Karpas-422 (cell line): Measurements from ENCODE around the gene ATP10B. TPM values are rescaled to one million over a fixed set of nuclear protein-coding genes. Genes with fewer than 3 reads are reported as not detected.
"Not testable (repeated sequence)": the region's sequence is repeated elsewhere in the genome, so short reads cannot be mapped to it uniquely, and the experiment has no call there.

Source experiments
- DNase-seq: peaks from one replicate; pipeline ENCODE4 v3.0.0-alpha.2; 2015
- H2AFZ ChIP-seq: fragments of 200-600 bp; sonication (generic); 2 replicates; pipeline ENCODE4 v1.6.1; 2014; ENCODE audit warnings: antibody characterized with exemption, low read length, mixed read lengths
- H3K27ac ChIP-seq: fragments of 200-600 bp; sonication (generic); 2 replicates; pipeline ENCODE4 v1.5.1; 2014; ENCODE audit warnings: mild to moderate bottlenecking, low read length, moderate library complexity
- H3K27me3 ChIP-seq: fragments of 200-600 bp; sonication (generic); 2 replicates; pipeline ENCODE4 v1.6.1; 2014; ENCODE audit warnings: low read length, mixed read lengths
- H3K36me3 ChIP-seq: fragments of 200-600 bp; sonication (generic); 2 replicates; pipeline ENCODE4 v1.6.1; 2014; ENCODE audit warnings: low read length, mixed read lengths; ENCODE audit not compliant: insufficient read depth
- H3K4me1 ChIP-seq: fragments of 200-600 bp; sonication (generic); 2 replicates; pipeline ENCODE4 v1.6.1; 2014; ENCODE audit warnings: mild to moderate bottlenecking, low read length, mixed read lengths
- H3K4me2 ChIP-seq: fragments of 200-600 bp; sonication (generic); 2 replicates; pipeline ENCODE4 v1.6.1; 2014; ENCODE audit warnings: low read length, low read depth, mild to moderate bottlenecking; ENCODE audit not compliant: poor library complexity, severe bottlenecking
- H3K4me3 ChIP-seq: fragments of 200-600 bp; sonication (generic); 2 replicates; pipeline ENCODE4 v1.5.1; 2014; ENCODE audit warnings: mild to moderate bottlenecking, antibody characterized with exemption, low read length, mixed read lengths
- H3K79me2 ChIP-seq: fragments of 200-600 bp; sonication (generic); 2 replicates; pipeline ENCODE4 v1.6.1; 2014; ENCODE audit warnings: mild to moderate bottlenecking, low read length, mixed read lengths
- H3K9ac ChIP-seq: fragments of 200-600 bp; sonication (generic); 2 replicates; pipeline ENCODE4 v1.6.0; 2014; ENCODE audit warnings: low read length
- H3K9me2 ChIP-seq: fragments of 200-600 bp; sonication (generic), shearing (Covaris generic); replicated peaks from 2 replicates; pipeline ENCODE4 v1.6.0; 2014; ENCODE audit warnings: mild to moderate bottlenecking, low read length, moderate library complexity; ENCODE audit not compliant: insufficient read depth
- H3K9me3 ChIP-seq: fragments of 300-700, 200-600 bp; sonication (generic); 2 replicates; pipeline ENCODE4 v1.6.1; 2014; ENCODE audit warnings: low read length, mixed read lengths
- H4K20me1 ChIP-seq: fragments of 200-600 bp; sonication (generic); 2 replicates; pipeline ENCODE4 v1.6.1; 2014; ENCODE audit warnings: mild to moderate bottlenecking, antibody characterized with exemption, low read length, low read depth; ENCODE audit not compliant: insufficient read depth
- total RNA-seq: library from RNA; depleted of rRNA; stranded (reverse); fragments of >200 nt; shearing (Covaris generic); gene quantifications from 2 replicates; pipeline ENCODE4 v1.2.3, GENCODE V29; 2014; ENCODE audit warnings: low replicate concordance

ATP10B gene
- total RNA-seq, 1 experiment from 2014 or later = not detected

GRCh38 chr5:160743027-160743426 lies 109.0 kb downstream of the ATP10B start:
- H3K27me3 ChIP-seq = no peaks in the 10 kb centered on the region
- H3K9ac ChIP-seq = no peak overlapping the region
- H3K4me1 ChIP-seq = no peaks in the 10 kb centered on the region
- no peak overlapping the region for H3K4me2 ChIP-seq
- no peak for DNase-seq
- no peaks in the 10 kb centered on the region for H3K36me3 ChIP-seq
- no peaks in the 10 kb centered on the region for H3K9me3 ChIP-seq
- H3K27ac ChIP-seq = no peak overlapping the region
- no peaks in the 10 kb centered on the region for H4K20me1 ChIP-seq
- no peak overlapping the region for H2AFZ ChIP-seq
- H3K9me2 ChIP-seq = no peaks in the 10 kb centered on the region
- H3K4me3 ChIP-seq = no peak overlapping the region
- no peaks in the 10 kb centered on the region for H3K79me2 ChIP-seq

GRCh38 chr5:160742446-160742845 lies 109.6 kb downstream of the ATP10B start:
- Histone ChIP-seq H3K9me2 (no peaks in the 10 kb centered on the region), H3K27ac (no peak overlapping the region), H4K20me1 (no peaks in the 10 kb centered on the region), H3K4me1 (no peaks in the 10 kb centered on the region), H3K9me3 (no peaks in the 10 kb centered on the region), H3K79me2 (no peaks in the 10 kb centered on the region), H3K9ac (no peak overlapping the region), H3K4me3 (no peak overlapping the region), H2AFZ (no peak overlapping the region), H3K36me3 (no peaks in the 10 kb centered on the region), H3K4me2 (no peak overlapping the region), H3K27me3 (no peaks in the 10 kb centered on the region)
- no peak for DNase-seq

DNA sequence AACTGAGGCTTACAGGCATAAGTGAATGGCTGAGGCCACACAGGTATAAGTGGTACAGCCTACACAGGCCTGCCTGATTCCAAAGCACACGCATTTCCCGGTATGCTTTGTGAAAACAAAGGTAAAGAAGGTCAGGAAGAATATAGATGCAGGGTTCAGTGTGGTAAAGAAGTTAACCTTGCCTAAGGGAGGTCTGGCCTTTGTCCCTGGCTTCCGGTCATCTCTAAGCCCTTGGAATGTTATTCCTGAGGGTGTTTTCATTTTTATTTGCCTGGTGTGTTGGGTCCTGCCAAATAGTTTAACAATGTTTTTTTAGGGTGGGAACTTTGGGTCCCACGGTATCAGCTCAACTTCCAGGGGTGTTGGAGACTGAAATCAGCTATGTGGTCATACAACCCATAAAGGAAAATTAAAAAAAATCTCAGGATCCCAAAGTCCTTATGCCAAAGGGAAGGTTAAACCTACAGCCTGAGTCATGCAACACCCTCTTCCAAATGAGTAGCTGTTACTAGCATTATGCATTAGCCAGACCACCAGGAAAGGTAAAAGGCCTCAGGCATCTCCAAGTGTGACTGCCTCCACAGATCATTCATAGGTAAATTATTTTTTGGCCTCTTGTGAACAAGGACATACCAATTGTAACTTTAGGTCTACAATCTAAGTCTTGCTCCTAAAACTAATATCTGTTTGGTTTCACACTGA lies 124.6 kb downstream of the ATP10B start:
- H3K9ac ChIP-seq = no peak overlapping the region
- H4K20me1 ChIP-seq = no peaks in the 10 kb centered on the region
- no peaks in the 10 kb centered on the region for H3K27me3 ChIP-seq
- no peak overlapping the region for H3K27ac ChIP-seq
- no peak overlapping the region for H2AFZ ChIP-seq
- no peak overlapping the region for H3K4me3 ChIP-seq
- H3K9me3 ChIP-seq = no peaks in the 10 kb centered on the region
- H3K9me2 ChIP-seq = no peaks in the 10 kb centered on the region
- H3K79me2 ChIP-seq = no peaks in the 10 kb centered on the region
- no peaks in the 10 kb centered on the region for H3K36me3 ChIP-seq
- no peak for DNase-seq
- no peaks in the 10 kb centered on the region for H3K4me1 ChIP-seq
- no peak overlapping the region for H3K4me2 ChIP-seq

- no peak for DNase-seq
- Histone ChIP-seq H4K20me1 (no peaks in the 10 kb centered on the region), H3K27me3 (no peaks in the 10 kb centered on the region), H3K4me3 (no peak overlapping the region), H3K4me2 (no peak overlapping the region), H3K4me1 (no peaks in the 10 kb centered on the region), H3K27ac (no peak overlapping the region), H3K9ac (no peak overlapping the region), H3K79me2 (no peaks in the 10 kb centered on the region), H2AFZ (no peak overlapping the region), H3K9me3 (no peaks in the 10 kb centered on the region), H3K36me3 (no peaks in the 10 kb centered on the region), H3K9me2 (no peaks in the 10 kb centered on the region)
Measured at GRCh38 chr5:160726721-160727120, 125.3 kb downstream of the ATP10B start.

DNA sequence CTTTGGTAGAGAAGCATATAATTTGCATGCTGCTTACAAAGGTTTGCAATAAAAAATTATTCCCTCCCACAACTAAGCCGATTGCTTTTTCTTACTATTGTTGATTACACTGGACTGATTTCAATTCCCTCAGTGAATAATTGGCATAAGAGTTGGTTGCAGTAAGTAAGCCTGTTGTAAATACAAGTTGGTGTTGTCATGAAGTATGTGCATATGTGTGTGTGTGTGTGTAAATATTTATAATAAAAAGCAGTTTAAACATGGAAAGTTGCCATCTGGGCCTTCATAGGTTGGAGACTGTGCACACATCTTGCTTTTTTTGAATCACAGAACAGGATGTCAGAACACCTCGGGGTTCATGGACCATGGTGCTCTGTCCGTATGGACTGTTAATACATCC lies 131.2 kb downstream of the ATP10B start:
- no peak for DNase-seq
- no peaks in the 10 kb centered on the region for H3K9me2 ChIP-seq
- no peaks in the 10 kb centered on the region for H3K9me3 ChIP-seq
- H3K79me2 ChIP-seq = no peaks in the 10 kb centered on the region
- no peaks in the 10 kb centered on the region for H3K27me3 ChIP-seq
- no peak overlapping the region for H2AFZ ChIP-seq
- no peak overlapping the region for H3K4me3 ChIP-seq
- no peaks in the 10 kb centered on the region for H4K20me1 ChIP-seq
- H3K27ac ChIP-seq = no peak overlapping the region
- no peaks in the 10 kb centered on the region for H3K4me1 ChIP-seq
- no peak overlapping the region for H3K9ac ChIP-seq
- H3K36me3 ChIP-seq = no peaks in the 10 kb centered on the region
- H3K4me2 ChIP-seq = no peak overlapping the region

GRCh38 chr5:160715508-160715907 lies 136.5 kb downstream of the ATP10B start:
- not testable (repeated sequence) for H3K79me2 ChIP-seq

GRCh38 chr5:160703547-160704189 lies 148.3 kb downstream of the ATP10B start:
- DNase-seq = no peak
- Histone ChIP-seq H3K9me2 (no peaks in the 10 kb centered on the region), H2AFZ (no peak overlapping the region)

More at GRCh38 chr5:160715508-160715907, 136.5 kb downstream of the ATP10B start:
- H3K4me3 ChIP-seq, H3K9me2 ChIP-seq, H2AFZ ChIP-seq, H3K9ac ChIP-seq, H4K20me1 ChIP-seq, H3K36me3 ChIP-seq, H3K9me3 ChIP-seq, DNase-seq, H3K4me2 ChIP-seq, H3K27ac ChIP-seq, H3K27me3 ChIP-seq, H3K4me1 ChIP-seq: not testable (repeated sequence)

GRCh38 chr5:160702934-160703333 lies 149.1 kb downstream of the ATP10B start:
- H3K9ac ChIP-seq = no peak overlapping the region
- no peak overlapping the region for H2AFZ ChIP-seq
- H4K20me1 ChIP-seq = no peaks in the 10 kb centered on the region
- no peaks in the 10 kb centered on the region for H3K79me2 ChIP-seq
- H3K4me3 ChIP-seq = no peak overlapping the region
- H3K27ac ChIP-seq = no peak overlapping the region
- H3K27me3 ChIP-seq = no peaks in the 10 kb centered on the region
- DNase-seq = peak; percentile 62
- no peaks in the 10 kb centered on the region for H3K9me3 ChIP-seq
- peaks cover 3% of the 10 kb centered on the region for H3K4me1 ChIP-seq
- H3K36me3 ChIP-seq = no peaks in the 10 kb centered on the region
- no peak overlapping the region for H3K4me2 ChIP-seq
- H3K9me2 ChIP-seq = no peaks in the 10 kb centered on the region

More at GRCh38 chr5:160703547-160704189, 148.3 kb downstream of the ATP10B start:
- Histone ChIP-seq H3K9me3 (no peaks in the 10 kb centered on the region), H3K27ac (no peak overlapping the region), H3K9ac (no peak overlapping the region), H4K20me1 (no peaks in the 10 kb centered on the region), H3K4me2 (no peak overlapping the region), H3K4me1 (peaks cover 3% of the 10 kb centered on the region), H3K79me2 (no peaks in the 10 kb centered on the region), H3K4me3 (no peak overlapping the region), H3K36me3 (no peaks in the 10 kb centered on the region), H3K27me3 (no peaks in the 10 kb centered on the region)
